Calu3 (cell line): Measurements from ENCODE around the gene NTPCR. TPM values are rescaled to one million over a fixed set of nuclear protein-coding genes. Genes with fewer than 3 reads are reported as not detected.

Experiments used
- BruUV-seq: library from RNA; stranded (reverse); fragments of 400-500 nt; replicated peaks from 2 replicates; lab custom pipeline; 2021; lab: Mats Ljungman, UMichigan
- CTCF ChIA-PET: fragments of 300-600 bp; sonication (Branson Sonifier 250); formaldehyde crosslinking; loops from one replicate; lab custom pipeline; 2022; ENCODE audit warnings: antibody characterized with exemption; lab: Charles Lee
- DNase-seq: peaks from one replicate; pipeline ENCODE4 v3.0.0; 2022
- H3K27ac Mint-ChIP-seq: one replicate; pipeline ENCODE4 v1.8.0; 2022; ENCODE audit warnings: mixed read lengths; ENCODE audit not compliant: unreplicated experiment
- H3K27me3 Mint-ChIP-seq: one replicate; pipeline ENCODE4 v1.8.0; 2022; ENCODE audit warnings: mixed read lengths; ENCODE audit not compliant: unreplicated experiment
- H3K36me3 Mint-ChIP-seq: one replicate; pipeline ENCODE4 v1.8.0; 2022; ENCODE audit warnings: mild to moderate bottlenecking, moderate library complexity, mixed read lengths; ENCODE audit not compliant: insufficient read depth, unreplicated experiment
- H3K4me1 Mint-ChIP-seq: one replicate; pipeline ENCODE4 v1.8.0; 2022; ENCODE audit warnings: mild to moderate bottlenecking, low read depth, mixed read lengths; ENCODE audit not compliant: unreplicated experiment
- H3K4me3 Mint-ChIP-seq: one replicate; pipeline ENCODE4 v1.8.0; 2022; ENCODE audit warnings: mild to moderate bottlenecking, low read depth, moderate library complexity, mixed read lengths; ENCODE audit not compliant: unreplicated experiment
- H3K9me3 Mint-ChIP-seq: one replicate; pipeline ENCODE4 v1.8.0; 2022; ENCODE audit warnings: low read depth, mixed read lengths; ENCODE audit not compliant: unreplicated experiment
- CTCF ChIP-seq: fragments of 200-600 bp; IDR thresholded peaks from one replicate; pipeline ENCODE4 v1.8.0; 2022; ENCODE audit warnings: antibody characterized with exemption; ENCODE audit not compliant: unreplicated experiment
- intact Hi-C: fragments of 100-400 bp; cut with micrococcal nuclease; formaldehyde crosslinking; loops from one replicate; pipeline ENCODE4 v1.10.0; 2022; ENCODE audit not compliant: unreplicated experiment
- total RNA-seq: library from RNA; stranded (reverse); gene quantifications from 2 replicates; pipeline ENCODE4 v1.2.3, GENCODE V29; 2022

The NTPCR gene
- total RNA-seq, 1 experiment from 2014 or later, result 39.2 TPM

- BruUV-seq, result no TSS peak
- Mint-ChIP-seq H3K27me3 (no peaks in the 10 kb centered on the region), H3K4me1 (no peaks in the 10 kb centered on the region), H3K4me3 (no peak overlapping the region), H3K9me3 (peaks cover 15% of the 10 kb centered on the region), H3K36me3 (peaks cover 8% of the 10 kb centered on the region), H3K27ac (no peak overlapping the region)
- intact Hi-C loops, result no loop called here
- no peak for TF ChIP-seq CTCF
- DNase-seq, result no peak
- CTCF ChIA-PET, result no interaction called here
These were observed 18.6 kb downstream of the NTPCR start for GRCh38 chr1:232968965-232969364.

GRCh38 chr1:232969799-232970198 is 19.4 kb downstream of the NTPCR start:
- intact Hi-C loops, result no loop called here
- Mint-ChIP-seq H3K27me3 (no peaks in the 10 kb centered on the region), H3K9me3 (peaks cover 18% of the 10 kb centered on the region), H3K4me1 (no peaks in the 10 kb centered on the region), H3K4me3 (no peak overlapping the region), H3K27ac (no peak overlapping the region), H3K36me3 (peaks cover 8% of the 10 kb centered on the region)
- no TSS peak for BruUV-seq
- CTCF ChIA-PET, result no interaction called here
- TF ChIP-seq CTCF, result no peak
- DNase-seq, result no peak

- TF ChIP-seq CTCF, result no peak
- no peak overlapping the region for H3K27ac Mint-ChIP-seq
- H3K27me3 Mint-ChIP-seq, result no peaks in the 10 kb centered on the region
- peaks cover 18% of the 10 kb centered on the region for H3K9me3 Mint-ChIP-seq
- CTCF ChIA-PET, result no interaction called here
- BruUV-seq, result no TSS peak
- intact Hi-C loops, result no loop called here
- peaks cover 8% of the 10 kb centered on the region for H3K36me3 Mint-ChIP-seq
- no peaks in the 10 kb centered on the region for H3K4me1 Mint-ChIP-seq
- DNase-seq, result no peak
- no peak overlapping the region for H3K4me3 Mint-ChIP-seq
These were observed 20.1 kb downstream of the NTPCR start for GRCh38 chr1:232970508-232970907.

- Mint-ChIP-seq H3K4me1 (no peaks in the 10 kb centered on the region), H3K27ac (no peak overlapping the region), H3K27me3 (no peaks in the 10 kb centered on the region), H3K4me3 (no peak overlapping the region), H3K36me3 (peaks cover 14% of the 10 kb centered on the region), H3K9me3 (peaks cover 18% of the 10 kb centered on the region)
- intact Hi-C loops, result no loop called here
- no TSS peak for BruUV-seq
- no peak for DNase-seq
- CTCF ChIA-PET, result no interaction called here
- no peak for TF ChIP-seq CTCF
These were observed 23.5 kb downstream of the NTPCR start for GRCh38 chr1:232973652-232974611.
